Activated CD4-positive, CD25-positive, alpha-beta regulatory T cell treated with anti-CD3 and anti-CD28 coated beads, Interleukin-2, amount 50 U/mL, for 24 hours (primary cell): ENCODE data around the gene NEK10.
A peak's percentile ranks its signal among the peaks of the same experiment; 100 is the strongest.

Experiments
- ATAC-seq, 2 donors: fragments of 150-1000 bp; cut with Tn5 transposase; one replicate each; pipeline ENCODE4 v1.10.0; 2021; ENCODE audit warnings: mild to moderate bottlenecking in 1 of 2, moderate library complexity in 1 of 2

Gene NEK10

GRCh38 chr3:27160146-27160545 lies 209.0 kb downstream of the NEK10 start:
- no peak for ATAC-seq

- ATAC-seq = no peak
Measured at GRCh38 chr3:27147215-27147614, 222.0 kb downstream of the NEK10 start.

DNA sequence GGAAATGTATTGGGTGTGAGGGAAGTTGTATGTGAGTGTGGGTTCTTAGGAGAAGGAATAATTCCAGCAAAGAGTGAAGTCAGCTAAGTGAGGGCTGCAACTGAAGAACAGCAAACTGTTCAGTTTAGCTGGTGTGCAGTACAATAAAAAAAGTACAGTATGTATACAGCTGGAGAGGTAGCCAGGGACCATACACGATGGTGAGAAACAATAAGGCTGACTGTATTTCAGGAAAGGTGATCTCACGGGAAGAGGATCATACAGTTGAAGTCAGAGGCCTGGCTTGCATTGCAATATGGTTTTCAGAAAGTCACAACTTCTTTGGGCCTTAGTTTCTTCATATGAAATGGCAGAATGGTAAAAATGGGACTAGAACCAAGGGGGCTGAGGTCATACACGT lies 222.4 kb downstream of the NEK10 start:
- no peak for ATAC-seq

DNA sequence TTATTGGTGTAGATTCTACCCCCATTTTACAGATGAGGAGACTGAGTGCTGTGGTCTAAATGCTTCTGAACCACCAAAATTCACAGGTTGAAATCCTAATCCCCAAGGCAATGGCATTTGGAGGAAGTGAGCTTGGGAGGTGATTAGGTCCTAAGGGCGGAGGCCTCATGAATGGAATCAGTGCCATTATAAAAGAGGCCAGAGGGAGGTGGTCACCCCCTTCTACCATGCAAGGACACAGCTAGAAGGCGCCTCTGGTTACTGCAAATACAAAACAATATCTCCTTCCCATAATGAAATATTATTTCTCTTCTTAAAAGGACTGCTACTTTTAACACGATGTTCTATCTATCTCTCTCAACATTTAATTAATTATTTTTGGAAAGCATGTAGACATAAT lies 223.5 kb downstream of the NEK10 start:
- ATAC-seq = no peak

DNA sequence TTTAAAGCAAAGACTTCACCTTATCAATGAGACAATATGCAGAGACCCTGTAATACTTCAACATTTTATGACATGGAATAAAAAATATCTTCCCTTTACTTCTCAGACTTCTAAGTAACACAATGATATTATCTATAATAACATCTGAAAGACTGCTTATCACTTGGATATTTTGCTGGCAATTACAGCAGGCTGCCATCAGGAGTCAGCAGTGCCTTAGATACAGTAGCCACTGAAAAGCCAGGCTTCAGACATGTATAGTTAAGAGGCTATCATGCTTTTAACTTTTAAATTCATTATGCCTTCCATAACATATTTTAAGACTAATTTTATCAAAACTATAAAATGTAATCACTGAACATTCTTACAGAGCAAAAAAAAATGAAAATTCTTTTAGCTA lies 227.5 kb downstream of the NEK10 start:
- no peak for ATAC-seq

DNA sequence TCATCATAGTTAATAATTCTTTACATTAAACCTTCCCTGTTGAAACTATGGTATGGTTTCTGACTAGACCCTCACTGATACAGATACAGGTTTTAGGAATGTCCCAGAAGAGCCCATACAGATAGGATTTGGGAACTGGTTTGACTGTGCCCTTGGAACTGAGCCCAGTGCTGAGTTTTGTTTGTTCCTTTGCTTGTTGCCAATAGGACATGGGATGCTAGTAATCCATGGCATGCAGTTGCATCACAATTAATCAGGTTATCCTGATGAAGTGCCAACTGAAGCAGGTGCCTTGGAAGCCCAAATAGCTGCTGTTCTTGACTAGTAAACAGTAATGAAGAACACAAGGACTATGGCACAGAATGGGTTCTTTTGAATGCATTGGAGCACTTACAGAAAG lies 230.6 kb downstream of the NEK10 start:
- no peak for ATAC-seq

DNA sequence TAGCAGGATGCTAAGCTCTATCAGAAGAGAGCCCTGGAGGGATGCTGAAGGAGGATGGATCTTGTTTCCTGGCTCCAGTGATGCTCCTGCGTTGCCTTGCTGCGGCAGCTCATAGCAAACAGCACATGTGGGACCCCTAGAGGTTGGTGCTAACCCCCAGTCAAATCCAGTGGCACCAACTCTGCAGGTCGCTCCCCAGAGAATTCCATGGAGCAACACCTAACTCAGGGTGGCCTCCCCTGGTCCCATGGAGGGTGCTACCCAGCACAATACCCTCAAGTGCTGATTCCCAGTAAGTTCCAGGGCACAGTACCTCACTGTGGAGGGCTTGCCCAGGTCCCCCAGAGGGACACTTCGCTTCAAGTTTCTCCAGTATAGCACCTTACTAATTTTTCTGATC lies 231.2 kb downstream of the NEK10 start:
- no peak for ATAC-seq

- ATAC-seq = peak; percentile 60 to 67
Measured at GRCh38 chr3:27134171-27134796, 234.9 kb downstream of the NEK10 start.

DNA sequence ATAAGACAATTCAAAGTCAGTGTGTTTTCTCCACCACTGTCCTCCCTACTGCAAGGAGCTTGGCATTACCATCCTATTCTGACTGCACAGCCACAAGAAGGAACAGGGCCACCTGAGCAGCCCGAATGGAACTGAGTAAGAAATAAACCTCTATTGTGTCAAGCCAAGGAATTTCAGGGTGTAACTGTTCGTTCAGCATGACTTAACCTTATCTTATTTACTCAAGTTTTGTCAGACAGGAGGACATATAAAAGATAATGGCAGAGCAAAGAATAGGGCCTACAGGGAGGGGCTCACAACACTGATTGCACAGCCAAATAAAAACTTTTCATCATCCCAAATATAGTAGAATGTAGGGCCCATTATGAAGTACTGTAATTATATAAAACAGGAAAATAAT lies 236.1 kb downstream of the NEK10 start:
- ATAC-seq = no peak

DNA sequence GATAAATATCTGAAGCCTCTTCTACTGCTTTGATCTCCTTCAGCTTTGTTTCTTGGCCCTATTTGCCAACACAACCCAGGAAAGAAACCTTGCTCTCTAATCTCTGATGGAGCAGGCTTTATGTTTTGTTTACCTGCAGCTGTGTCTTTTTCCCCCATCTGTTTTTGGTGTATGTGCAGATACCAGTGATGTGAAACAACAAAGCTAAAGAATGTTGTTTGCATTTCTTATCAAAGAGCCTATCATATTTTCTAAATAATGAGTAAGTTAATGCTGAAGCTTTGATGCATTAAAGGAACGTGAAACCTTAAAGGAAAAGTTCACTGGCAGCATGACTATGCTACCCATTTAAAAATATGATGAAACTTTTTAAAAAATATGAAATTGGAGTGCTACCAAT lies 238.4 kb downstream of the NEK10 start:
- ATAC-seq = no peak

DNA sequence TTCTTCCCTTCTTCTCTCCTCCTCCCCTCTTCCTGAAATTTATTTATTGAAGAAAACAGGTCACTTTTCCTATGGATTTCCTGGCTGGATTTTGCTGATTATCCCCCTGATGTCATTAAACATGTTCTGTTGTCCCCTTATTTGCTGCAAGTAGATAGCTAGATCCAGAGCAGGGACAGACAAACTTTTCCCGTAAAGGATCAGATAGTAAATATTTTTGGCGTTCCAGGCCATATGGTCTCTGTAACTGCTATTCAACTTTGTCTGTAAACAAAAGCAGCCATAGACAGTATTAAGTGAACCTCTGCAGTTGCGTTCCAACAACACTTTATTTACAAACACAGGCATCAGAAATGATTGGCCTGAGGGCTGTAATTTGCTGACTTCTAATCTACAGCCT lies 241.3 kb downstream of the NEK10 start:
- no peak for ATAC-seq

- no peak for ATAC-seq
Measured at GRCh38 chr3:27127195-27127594, 242.0 kb downstream of the NEK10 start.

DNA sequence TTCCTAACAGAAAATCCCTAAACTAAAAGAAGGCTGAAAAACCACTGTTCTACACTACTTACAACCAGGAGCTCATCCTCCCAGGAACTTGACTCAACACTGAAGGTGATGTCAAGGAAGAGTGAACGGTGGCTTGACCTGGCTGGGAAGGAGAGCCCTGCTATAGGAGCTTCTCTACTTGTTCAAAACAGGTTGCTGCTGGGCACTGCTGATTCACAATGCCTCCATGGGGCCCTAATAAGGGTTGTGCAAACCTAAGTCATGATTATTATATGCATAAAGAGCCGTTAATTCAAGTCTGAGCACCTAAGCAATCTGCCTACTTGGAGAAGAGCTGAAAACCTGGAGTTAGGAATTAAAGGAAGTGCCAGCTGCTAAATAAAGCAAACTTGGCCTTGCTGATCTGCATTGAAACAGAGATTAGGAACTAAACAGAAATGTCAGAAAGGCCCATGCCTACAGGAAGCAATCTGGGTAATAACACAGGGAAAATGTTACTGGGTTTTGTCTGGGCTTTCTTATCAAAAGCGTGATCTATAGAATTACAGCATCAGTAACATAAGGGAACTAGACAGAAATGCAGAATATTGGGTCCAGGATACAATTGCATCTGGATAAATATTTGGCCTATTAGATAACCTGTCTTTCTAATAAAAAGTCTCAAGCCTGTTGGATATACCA lies 243.2 kb downstream of the NEK10 start:
- no peak for ATAC-seq

DNA sequence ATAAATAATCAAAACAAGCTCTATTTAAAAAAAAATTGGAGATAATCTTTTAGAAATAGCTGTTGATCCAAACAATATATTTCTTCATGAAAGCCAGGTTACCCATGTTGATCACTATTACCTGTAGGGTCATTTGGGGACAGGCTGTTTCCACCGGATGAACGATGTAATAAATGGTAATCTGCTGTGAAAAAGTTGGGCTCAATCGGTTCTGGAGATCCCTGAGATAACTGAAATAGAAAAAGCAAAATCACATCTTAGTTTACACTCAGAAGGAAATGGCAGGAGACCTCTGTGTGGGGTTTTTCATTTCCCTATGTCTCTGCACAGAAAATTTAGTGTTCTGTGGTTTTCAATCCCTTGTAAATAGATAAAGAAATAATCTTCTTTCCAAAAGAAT lies 249.5 kb downstream of the NEK10 start:
- ATAC-seq = no peak

DNA sequence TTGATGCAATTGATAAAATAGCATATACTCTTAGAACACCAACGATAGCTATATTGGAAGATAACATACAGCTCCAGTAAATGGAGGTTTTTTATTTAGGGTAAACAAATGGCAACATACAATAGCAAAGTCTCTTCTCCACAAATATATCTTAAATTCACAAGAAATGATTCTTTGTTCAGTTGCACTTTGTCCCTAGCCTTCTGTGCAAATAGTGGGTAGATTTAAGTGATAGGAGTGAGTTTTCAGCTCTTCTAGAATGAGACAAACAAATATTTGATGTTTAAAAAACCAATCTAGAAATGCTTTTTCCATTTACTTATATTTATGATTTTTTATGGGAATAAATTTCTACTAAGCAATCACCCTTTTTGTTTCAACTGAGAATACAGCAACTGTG lies 253.8 kb downstream of the NEK10 start:
- no peak for ATAC-seq

DNA sequence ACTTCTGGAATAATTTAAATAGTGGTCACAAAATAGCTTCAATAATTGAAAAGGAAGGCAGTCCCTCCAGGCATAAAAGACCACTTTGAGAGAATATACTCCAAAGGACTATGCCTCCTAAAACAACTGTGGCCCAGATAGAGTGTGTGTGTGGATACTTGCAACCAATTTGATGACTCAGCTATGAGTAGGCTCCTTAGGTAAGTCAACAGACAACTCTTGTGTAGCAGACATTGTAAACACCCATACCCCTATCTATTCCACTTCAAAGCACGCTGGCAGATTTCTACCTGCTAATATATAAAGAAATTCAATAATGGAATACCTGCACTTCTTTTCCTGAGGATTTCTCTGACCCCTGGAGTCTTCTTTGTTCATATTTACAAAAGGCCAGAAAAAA lies 254.5 kb downstream of the NEK10 start:
- no peak for ATAC-seq

DNA sequence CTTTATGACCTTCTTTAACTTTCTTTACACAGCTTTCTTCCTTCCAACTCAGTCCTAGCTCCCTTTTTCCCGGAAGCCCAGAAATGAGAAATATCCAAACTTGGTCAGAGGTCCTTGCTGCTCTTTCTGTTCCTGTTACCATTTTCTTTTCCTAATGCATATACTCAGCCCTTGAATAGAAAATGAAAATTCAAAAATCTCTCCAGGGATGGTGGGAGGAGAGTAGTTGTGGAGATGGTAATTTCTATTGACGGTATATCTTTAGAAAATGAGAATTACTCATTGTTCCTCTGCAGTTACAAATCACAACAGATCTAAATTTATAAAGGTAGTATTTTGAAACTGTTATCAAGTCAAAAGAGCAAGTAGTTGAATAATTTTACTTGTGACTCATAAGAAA lies 255.1 kb downstream of the NEK10 start:
- no peak for ATAC-seq

GRCh38 chr3:27110020-27110419 lies 259.2 kb downstream of the NEK10 start:
- no peak for ATAC-seq

DNA sequence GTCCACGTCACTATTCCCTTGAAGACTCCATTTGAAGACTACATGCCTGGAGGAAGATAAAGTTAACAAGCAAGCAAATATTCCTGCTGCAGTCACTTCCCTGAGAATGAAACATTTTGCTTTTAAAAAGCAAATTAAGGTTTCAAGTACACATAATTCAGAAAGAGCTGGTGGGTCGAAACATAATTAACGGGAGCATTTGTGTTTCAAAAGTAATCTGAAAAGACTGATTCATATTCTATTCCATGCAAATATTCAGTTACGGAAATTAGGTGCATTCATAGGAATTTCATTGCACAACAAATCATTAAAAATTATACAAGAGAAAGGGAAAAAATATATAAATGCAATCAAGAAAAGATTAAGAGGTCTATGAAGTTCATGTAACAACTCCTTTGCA lies 260.9 kb downstream of the NEK10 start:
- ATAC-seq = no peak

DNA sequence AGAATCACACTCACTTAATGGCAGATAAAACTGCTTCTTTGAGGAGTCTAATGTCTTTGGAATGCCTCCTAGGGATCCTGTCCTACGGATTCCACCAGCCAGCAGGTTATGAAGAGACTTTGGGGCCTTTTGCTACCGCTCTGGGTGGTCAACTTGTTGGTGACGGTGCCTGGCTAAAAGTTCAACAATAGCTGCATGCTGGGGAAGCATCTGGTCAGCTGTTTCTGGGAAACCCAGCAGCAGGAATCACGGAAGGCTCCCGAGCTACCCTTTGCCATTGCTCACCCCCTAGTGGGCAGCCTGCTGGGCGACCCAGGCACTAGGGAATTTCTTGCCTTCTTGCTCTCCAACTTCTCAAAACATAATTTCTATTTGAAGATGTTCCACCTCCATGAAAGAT lies 263.3 kb downstream of the NEK10 start:
- ATAC-seq = no peak

GRCh38 chr3:27097182-27097581 lies 272.0 kb downstream of the NEK10 start:
- ATAC-seq = no peak

- ATAC-seq = no peak
Measured at GRCh38 chr3:27095553-27096222, 273.5 kb downstream of the NEK10 start.

- ATAC-seq = no peak
Measured at GRCh38 chr3:27094721-27095120, 274.5 kb downstream of the NEK10 start.

DNA sequence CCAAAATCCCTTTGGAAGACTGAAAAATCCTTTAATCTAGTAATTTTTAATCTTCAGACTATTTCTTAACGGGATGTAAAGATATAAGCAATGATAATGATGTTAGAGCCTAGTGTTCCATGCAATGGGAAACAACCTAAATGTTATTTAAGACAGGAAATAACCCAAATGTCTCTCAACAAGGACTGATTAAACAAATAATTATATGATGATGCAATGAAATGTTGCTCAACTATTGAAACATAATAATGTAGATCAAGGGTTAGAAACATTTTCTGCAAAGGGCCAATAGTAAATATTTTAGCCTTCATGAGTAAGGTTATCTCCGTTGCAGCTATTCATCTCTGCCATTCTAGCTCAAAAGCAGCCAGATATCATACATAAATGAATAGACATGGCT lies 275.4 kb downstream of the NEK10 start:
- ATAC-seq = no peak
